ENCODE data around the gene IQGAP3.

- TF ChIP-seq, protein P1, sequence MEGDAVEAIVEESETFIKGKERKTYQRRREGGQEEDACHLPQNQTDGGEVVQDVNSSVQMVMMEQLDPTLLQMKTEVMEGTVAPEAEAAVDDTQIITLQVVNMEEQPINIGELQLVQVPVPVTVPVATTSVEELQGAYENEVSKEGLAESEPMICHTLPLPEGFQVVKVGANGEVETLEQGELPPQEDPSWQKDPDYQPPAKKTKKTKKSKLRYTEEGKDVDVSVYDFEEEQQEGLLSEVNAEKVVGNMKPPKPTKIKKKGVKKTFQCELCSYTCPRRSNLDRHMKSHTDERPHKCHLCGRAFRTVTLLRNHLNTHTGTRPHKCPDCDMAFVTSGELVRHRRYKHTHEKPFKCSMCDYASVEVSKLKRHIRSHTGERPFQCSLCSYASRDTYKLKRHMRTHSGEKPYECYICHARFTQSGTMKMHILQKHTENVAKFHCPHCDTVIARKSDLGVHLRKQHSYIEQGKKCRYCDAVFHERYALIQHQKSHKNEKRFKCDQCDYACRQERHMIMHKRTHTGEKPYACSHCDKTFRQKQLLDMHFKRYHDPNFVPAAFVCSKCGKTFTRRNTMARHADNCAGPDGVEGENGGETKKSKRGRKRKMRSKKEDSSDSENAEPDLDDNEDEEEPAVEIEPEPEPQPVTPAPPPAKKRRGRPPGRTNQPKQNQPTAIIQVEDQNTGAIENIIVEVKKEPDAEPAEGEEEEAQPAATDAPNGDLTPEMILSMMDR (IDR thresholded peaks at IDR 0.05), result peak; percentile 81
- TF ChIP-seq EZH2 (IDR thresholded peaks at IDR 0.05; ENCODE audit: borderline replicate concordance, insufficient read depth, low read depth, low read length, poor library complexity, severe bottlenecking), result no peak
These were observed 91.8 kb downstream of the IQGAP3 start for GRCh38 chr1:156480411-156481192.
